ENCODE results near the gene GHR. TPM values are rescaled to one million over a fixed set of nuclear protein-coding genes. Genes with fewer than 3 reads are reported as not detected.

The GHR gene
- total RNA-seq, 2 experiments from 2014 or later, result not detected

- Mint-ChIP-seq H3K36me3 (ENCODE audit: low read depth) (no peaks in the 10 kb centered on the region), H3K27me3 (ENCODE audit: low read depth) (peaks cover 4% of the 10 kb centered on the region), H3K4me1 (ENCODE audit: low read depth) (no peaks in the 10 kb centered on the region), H3K27ac (no peak overlapping the region), H3K9me3 (no peaks in the 10 kb centered on the region), H3K4me3 (no peak overlapping the region)
- CTCF ChIA-PET, result no interaction called here
- no peak for DNase-seq
- intact Hi-C loops (cut with micrococcal nuclease), result no loop called here
Measured at GRCh38 chr5:42483472-42484154, 60.4 kb downstream of the GHR start.

GRCh38 chr5:42487077-42487476 lies 63.8 kb downstream of the GHR start:
- no peaks in the 10 kb centered on the region for H3K9me3 Mint-ChIP-seq
- no peak overlapping the region for H3K4me3 Mint-ChIP-seq
- CTCF ChIA-PET, result no interaction called here
- no peaks in the 10 kb centered on the region for H3K36me3 Mint-ChIP-seq (ENCODE audit: low read depth)
- no peak for DNase-seq
- no peak overlapping the region for H3K27ac Mint-ChIP-seq
- H3K4me1 Mint-ChIP-seq (ENCODE audit: low read depth), result no peaks in the 10 kb centered on the region
- H3K27me3 Mint-ChIP-seq (ENCODE audit: low read depth), result no peaks in the 10 kb centered on the region
- intact Hi-C loops (cut with micrococcal nuclease), result no loop called here

DNA sequence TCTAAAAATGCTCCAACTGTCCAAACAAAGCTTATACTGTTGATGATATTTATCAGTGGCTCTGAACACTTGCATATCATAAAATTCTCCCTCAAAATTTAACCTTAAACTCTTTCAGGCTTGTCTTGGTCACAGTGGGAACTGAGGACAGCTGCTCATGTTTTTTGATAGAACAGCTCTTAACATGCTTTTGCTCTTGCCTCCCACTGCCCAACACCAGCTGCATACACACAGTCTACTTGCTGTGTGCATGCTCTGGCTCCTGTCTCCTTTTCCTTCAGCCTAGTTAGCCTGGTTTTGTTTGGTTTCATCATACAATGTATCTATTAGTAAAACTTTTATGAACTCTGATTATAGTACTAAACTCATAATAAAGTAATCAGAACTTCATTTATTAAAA lies 64.6 kb downstream of the GHR start:
- H3K9me3 Mint-ChIP-seq, result no peaks in the 10 kb centered on the region
- no peak for DNase-seq

DNA sequence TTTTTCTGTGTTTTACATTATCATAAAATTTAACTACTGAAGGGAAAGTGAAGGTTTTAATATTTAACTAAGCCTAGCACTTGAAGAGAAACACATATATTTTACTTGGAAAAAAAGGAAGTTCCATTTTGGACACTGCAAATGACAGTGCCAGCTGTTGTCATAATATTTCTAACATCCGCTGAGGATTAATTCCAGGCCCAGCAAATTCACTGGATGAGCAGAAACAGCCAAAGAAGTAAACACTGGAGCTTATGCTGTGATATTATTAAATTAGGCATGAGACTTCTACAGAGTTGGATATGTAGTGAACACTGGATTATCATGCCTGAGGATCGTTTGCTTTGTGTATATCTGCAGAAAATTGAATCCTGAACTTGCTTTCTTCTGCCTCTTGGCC lies 67.6 kb downstream of the GHR start:
- Mint-ChIP-seq H3K4me1 (ENCODE audit: low read depth) (no peaks in the 10 kb centered on the region), H3K27ac (no peak overlapping the region), H3K36me3 (ENCODE audit: low read depth) (no peaks in the 10 kb centered on the region), H3K4me3 (no peak overlapping the region), H3K9me3 (no peaks in the 10 kb centered on the region), H3K27me3 (ENCODE audit: low read depth) (no peaks in the 10 kb centered on the region)
- DNase-seq, result no peak
- intact Hi-C loops (cut with micrococcal nuclease), result no loop called here
- CTCF ChIA-PET, result no interaction called here

More for the DNA sequence above, 64.6 kb downstream of the GHR start:
- no peak overlapping the region for H3K4me3 Mint-ChIP-seq
- no peak overlapping the region for H3K27ac Mint-ChIP-seq
- CTCF ChIA-PET, result interaction anchor here (0.5 to 0.7 kb wide), 2 partner anchors 35 to 562 kb away, joined by 3 to 4 read pairs; no protein-coding TSS in a partner anchor
- intact Hi-C loops (cut with micrococcal nuclease), result no loop called here
- H3K36me3 Mint-ChIP-seq (ENCODE audit: low read depth), result no peaks in the 10 kb centered on the region
- no peaks in the 10 kb centered on the region for H3K27me3 Mint-ChIP-seq (ENCODE audit: low read depth)
- H3K4me1 Mint-ChIP-seq (ENCODE audit: low read depth), result no peaks in the 10 kb centered on the region

DNA sequence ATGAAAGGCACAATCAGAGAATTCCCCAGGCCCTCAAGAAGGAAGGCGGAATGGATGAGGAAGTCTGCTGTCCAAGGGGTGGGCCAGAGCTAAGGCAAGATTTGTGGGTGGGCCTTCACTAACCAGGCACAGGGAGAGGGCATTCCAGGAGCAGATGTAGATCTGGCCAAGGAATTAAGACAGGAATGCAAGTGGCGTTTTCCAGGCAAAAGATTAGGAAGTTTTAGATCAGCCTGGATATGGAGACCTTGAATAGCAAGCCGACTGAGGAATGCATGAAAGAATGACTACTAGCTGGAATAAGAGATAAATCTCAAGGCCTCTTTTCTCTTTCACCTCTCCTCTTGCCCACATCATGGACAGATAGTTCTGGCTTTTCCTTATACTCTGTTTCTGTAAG lies 68.5 kb downstream of the GHR start:
- no peaks in the 10 kb centered on the region for H3K36me3 Mint-ChIP-seq (ENCODE audit: low read depth)
- CTCF ChIA-PET, result no interaction called here
- H3K27ac Mint-ChIP-seq, result no peak overlapping the region
- no peak for DNase-seq
- H3K9me3 Mint-ChIP-seq, result no peaks in the 10 kb centered on the region
- H3K4me3 Mint-ChIP-seq, result no peak overlapping the region
- no peaks in the 10 kb centered on the region for H3K27me3 Mint-ChIP-seq (ENCODE audit: low read depth)
- intact Hi-C loops (cut with micrococcal nuclease), result no loop called here
- H3K4me1 Mint-ChIP-seq (ENCODE audit: low read depth), result no peaks in the 10 kb centered on the region

GRCh38 chr5:42492974-42493373 lies 69.7 kb downstream of the GHR start:
- intact Hi-C loops (cut with micrococcal nuclease), result no loop called here
- Mint-ChIP-seq H3K27me3 (ENCODE audit: low read depth) (no peaks in the 10 kb centered on the region), H3K9me3 (no peaks in the 10 kb centered on the region), H3K4me3 (no peak overlapping the region), H3K36me3 (ENCODE audit: low read depth) (no peaks in the 10 kb centered on the region), H3K27ac (no peak overlapping the region), H3K4me1 (ENCODE audit: low read depth) (no peaks in the 10 kb centered on the region)
- CTCF ChIA-PET, result no interaction called here
- DNase-seq, result no peak

DNA sequence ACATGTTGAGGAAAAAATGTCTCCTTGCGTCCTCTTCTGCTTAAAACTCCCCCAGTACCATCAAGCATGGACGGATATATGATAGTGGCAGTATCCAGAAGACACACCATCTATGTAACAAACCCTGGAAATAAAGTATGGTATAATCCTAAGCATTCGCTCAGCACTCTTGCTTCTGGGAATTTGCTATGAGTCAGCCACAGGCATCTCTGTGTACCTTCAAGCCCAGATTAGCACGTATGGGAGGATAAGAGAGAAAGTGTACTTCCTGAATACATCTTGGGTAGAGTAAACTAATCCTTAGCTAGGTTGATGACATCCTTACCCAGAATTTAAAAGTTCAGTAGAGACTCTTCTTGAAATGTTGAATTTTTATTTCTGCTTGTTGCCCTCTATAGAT lies 71.2 kb downstream of the GHR start:
- Mint-ChIP-seq H3K27ac (no peak overlapping the region), H3K4me1 (ENCODE audit: low read depth) (no peaks in the 10 kb centered on the region), H3K9me3 (no peaks in the 10 kb centered on the region), H3K4me3 (no peak overlapping the region), H3K36me3 (ENCODE audit: low read depth) (no peaks in the 10 kb centered on the region), H3K27me3 (ENCODE audit: low read depth) (no peaks in the 10 kb centered on the region)
- CTCF ChIA-PET, result interaction anchor here (0.6 kb wide), 1 partner anchor 10 kb away, joined by 3 read pairs; no protein-coding TSS in a partner anchor
- intact Hi-C loops (cut with micrococcal nuclease), result no loop called here
- DNase-seq, result no peak

GRCh38 chr5:42495914-42496313 lies 72.7 kb downstream of the GHR start:
- no peak overlapping the region for H3K27ac Mint-ChIP-seq
- no peaks in the 10 kb centered on the region for H3K4me1 Mint-ChIP-seq (ENCODE audit: low read depth)
- H3K27me3 Mint-ChIP-seq (ENCODE audit: low read depth), result no peaks in the 10 kb centered on the region
- intact Hi-C loops (cut with micrococcal nuclease), result no loop called here
- no peak overlapping the region for H3K4me3 Mint-ChIP-seq
- no peak for DNase-seq
- no peaks in the 10 kb centered on the region for H3K36me3 Mint-ChIP-seq (ENCODE audit: low read depth)
- no peaks in the 10 kb centered on the region for H3K9me3 Mint-ChIP-seq
- CTCF ChIA-PET, result no interaction called here

DNA sequence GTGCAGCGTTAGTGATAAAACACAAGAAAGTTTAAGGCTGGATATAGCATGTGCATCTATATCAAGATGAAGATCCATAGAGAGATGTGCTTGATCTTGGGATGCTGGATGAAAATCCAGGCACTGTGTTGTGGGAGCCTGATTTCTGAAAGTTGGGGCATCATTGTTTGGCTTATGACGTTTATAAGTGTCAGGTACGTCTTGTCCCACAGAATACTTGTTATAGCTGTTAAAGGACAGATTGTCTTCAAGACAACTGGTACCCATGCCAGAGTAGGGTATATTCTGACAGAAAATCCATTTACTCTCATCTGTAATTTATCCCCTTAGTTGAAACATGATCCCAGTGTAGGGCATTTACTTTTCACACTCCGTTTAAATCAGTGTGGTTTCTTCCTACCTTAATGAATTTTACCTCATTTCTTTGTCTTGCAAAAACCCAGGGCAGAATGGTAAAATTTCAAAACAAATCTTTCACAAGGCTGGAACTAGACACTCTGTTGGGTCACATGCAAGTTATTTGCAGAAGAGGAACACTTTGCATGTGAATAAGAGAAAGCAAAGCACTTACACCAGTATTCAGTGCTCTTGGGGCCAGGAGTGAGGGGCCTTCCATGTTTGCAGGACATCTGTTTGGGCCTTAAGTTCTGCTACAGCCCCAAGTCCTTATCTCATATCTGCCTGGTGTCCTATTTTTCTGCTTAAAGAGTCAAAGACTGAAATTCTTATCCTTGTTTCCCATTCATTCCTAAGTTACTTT lies 73.3 kb downstream of the GHR start:
- no peak for DNase-seq
- Mint-ChIP-seq H3K4me3 (no peak overlapping the region), H3K9me3 (no peaks in the 10 kb centered on the region), H3K27me3 (ENCODE audit: low read depth) (no peaks in the 10 kb centered on the region), H3K27ac (no peak overlapping the region), H3K4me1 (ENCODE audit: low read depth) (no peaks in the 10 kb centered on the region), H3K36me3 (ENCODE audit: low read depth) (no peaks in the 10 kb centered on the region)
- intact Hi-C loops (cut with micrococcal nuclease), result no loop called here
- CTCF ChIA-PET, result no interaction called here

- H3K9me3 Mint-ChIP-seq, result no peaks in the 10 kb centered on the region
- no peaks in the 10 kb centered on the region for H3K36me3 Mint-ChIP-seq (ENCODE audit: low read depth)
- no peak overlapping the region for H3K27ac Mint-ChIP-seq
- CTCF ChIA-PET, result no interaction called here
- H3K4me3 Mint-ChIP-seq, result no peak overlapping the region
- H3K27me3 Mint-ChIP-seq (ENCODE audit: low read depth), result no peaks in the 10 kb centered on the region
- H3K4me1 Mint-ChIP-seq (ENCODE audit: low read depth), result no peaks in the 10 kb centered on the region
- intact Hi-C loops (cut with micrococcal nuclease), result no loop called here
- DNase-seq, result no peak
Measured at GRCh38 chr5:42498000-42498399, 74.8 kb downstream of the GHR start.

DNA sequence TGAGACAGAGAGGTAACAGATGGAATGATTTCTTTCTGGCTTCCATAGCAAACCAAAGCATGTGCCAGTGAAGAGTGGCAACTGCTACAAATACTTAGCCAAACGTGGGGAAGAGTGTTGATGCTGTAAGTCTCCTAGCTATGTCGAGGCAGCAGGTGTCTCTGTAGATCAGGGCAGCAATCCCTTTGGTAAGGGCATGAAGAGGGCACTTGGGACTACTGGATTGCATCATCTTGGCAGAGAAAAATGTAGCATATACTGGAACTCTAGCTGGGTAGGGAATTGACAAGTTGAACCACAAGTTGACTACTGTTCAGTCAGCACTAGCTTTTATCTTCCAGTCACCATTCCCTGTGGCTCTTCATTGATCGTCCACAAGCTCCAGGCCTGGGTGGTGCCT lies 75.8 kb downstream of the GHR start:
- Mint-ChIP-seq H3K9me3 (no peaks in the 10 kb centered on the region), H3K27me3 (ENCODE audit: low read depth) (no peaks in the 10 kb centered on the region), H3K36me3 (ENCODE audit: low read depth) (no peaks in the 10 kb centered on the region), H3K27ac (no peak overlapping the region), H3K4me1 (ENCODE audit: low read depth) (no peaks in the 10 kb centered on the region), H3K4me3 (no peak overlapping the region)
- CTCF ChIA-PET, result no interaction called here
- intact Hi-C loops (cut with micrococcal nuclease), result no loop called here
- no peak for DNase-seq

DNA sequence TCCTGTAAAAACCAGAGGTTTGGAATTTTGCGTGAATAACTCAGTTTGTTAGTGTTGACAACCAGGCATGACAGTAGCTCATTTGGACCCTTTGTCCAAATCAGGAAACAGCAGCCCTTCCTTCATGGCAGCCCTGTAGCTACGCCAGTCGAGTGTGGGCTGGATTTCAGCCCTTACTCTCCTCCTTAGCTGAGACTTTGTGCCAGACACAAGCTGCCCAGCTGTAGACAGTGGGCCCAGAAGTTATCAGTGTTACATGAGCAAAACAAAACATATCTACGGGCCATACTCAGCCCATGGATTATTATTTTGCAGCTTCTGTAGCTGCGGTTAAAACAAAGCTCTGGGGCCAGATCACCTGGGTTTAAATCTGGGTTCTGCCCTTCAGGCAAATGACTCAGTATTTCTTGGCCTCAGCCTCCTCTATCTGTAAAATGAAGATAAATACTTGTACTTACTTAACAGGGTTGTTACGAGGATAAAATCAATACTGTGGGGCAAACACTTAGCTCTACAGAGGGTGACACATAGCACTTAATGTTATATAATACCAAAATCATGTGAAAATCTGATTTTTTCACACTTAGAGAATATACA lies 76.9 kb downstream of the GHR start:
- Mint-ChIP-seq H3K27ac (no peak overlapping the region), H3K27me3 (ENCODE audit: low read depth) (no peaks in the 10 kb centered on the region), H3K36me3 (ENCODE audit: low read depth) (no peaks in the 10 kb centered on the region), H3K4me3 (no peak overlapping the region), H3K4me1 (ENCODE audit: low read depth) (no peaks in the 10 kb centered on the region), H3K9me3 (no peaks in the 10 kb centered on the region)
- CTCF ChIA-PET, result interaction anchor here (0.6 kb wide), 1 partner anchor 444 kb away, joined by 5 read pairs; no protein-coding TSS in a partner anchor
- no peak for DNase-seq
- intact Hi-C loops (cut with micrococcal nuclease), result no loop called here

All from activated naive CD4-positive, alpha-beta T cell treated with anti-CD3 and anti-CD28 coated beads for 36 hours (primary cell).